Activated CD4-positive, alpha-beta T cell treated with anti-CD3 and anti-CD28 coated beads, Interleukin-10, Interleukin-2, amounts not matched to agents 100 ng/mL and 50 ng/mL, durations not matched to agents 16 hours and 8 hours (primary cell): Measurements from ENCODE around the gene ZC3H18.

Source experiments
- DNase-seq: peaks from one replicate; pipeline ENCODE4 v3.0.0-alpha.2; 2020

The ZC3H18 gene

GRCh38 chr16:88628512-88628974 lies 58.3 kb downstream of the ZC3H18 start:
- DNase-seq, result no peak

DNA sequence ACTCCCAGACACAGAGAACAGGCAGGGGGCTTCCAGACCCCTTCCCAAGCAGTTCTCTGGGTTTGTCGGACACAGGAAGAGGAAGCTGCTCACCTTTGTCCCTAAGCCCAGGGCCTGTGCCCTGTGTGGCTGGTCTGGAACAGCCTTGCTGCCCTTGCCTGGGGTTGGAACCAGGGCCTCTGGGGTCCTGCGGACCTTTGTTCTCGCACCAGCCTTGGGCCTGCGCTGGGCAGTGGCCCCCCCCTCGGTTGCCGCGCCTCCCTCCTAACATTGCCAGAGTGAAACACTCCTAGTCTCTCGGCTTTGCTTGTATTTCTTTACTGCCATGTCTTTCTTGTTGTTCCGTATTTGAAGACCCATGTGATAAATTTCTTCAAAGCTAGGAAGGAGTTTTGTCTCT lies 59.6 kb downstream of the ZC3H18 start:
- DNase-seq, result no peak

GRCh38 chr16:88630433-88630832 lies 60.2 kb downstream of the ZC3H18 start:
- DNase-seq, result no peak

DNA sequence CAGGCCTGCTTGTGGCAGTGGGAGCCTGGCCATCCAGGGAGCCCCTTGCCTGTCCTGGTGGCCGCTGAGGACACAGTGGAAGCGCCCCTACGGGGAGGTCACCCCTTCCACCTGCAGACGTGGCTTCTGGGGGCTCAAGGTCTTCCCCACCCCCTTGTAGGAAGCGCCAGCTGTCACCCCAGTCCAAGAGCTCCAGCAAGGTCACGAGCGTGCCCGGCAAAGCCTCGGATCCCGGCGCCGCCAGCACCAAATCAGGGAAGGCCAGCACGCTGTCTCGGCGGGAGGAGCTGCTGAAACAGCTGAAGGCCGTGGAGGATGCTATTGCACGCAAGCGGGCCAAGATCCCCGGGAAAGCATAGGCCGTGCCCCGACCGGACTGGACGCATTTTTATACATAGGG lies 60.7 kb downstream of the ZC3H18 start:
- DNase-seq, result no peak

- DNase-seq, result no peak
Measured at GRCh38 chr16:88631384-88631783, 61.2 kb downstream of the ZC3H18 start.

- no peak for DNase-seq
Measured at GRCh38 chr16:88631920-88632586, 61.9 kb downstream of the ZC3H18 start.

- no peak for DNase-seq
Measured at GRCh38 chr16:88632587-88632930, 62.4 kb downstream of the ZC3H18 start.

- peak; percentile 66 for DNase-seq
Measured at GRCh38 chr16:88633684-88634140, 63.5 kb downstream of the ZC3H18 start.

- DNase-seq, result peak; percentile 66
Measured at GRCh38 chr16:88634141-88634993, 64.2 kb downstream of the ZC3H18 start.

- DNase-seq, result no peak
Measured at GRCh38 chr16:88634994-88635670, 64.9 kb downstream of the ZC3H18 start.

DNA sequence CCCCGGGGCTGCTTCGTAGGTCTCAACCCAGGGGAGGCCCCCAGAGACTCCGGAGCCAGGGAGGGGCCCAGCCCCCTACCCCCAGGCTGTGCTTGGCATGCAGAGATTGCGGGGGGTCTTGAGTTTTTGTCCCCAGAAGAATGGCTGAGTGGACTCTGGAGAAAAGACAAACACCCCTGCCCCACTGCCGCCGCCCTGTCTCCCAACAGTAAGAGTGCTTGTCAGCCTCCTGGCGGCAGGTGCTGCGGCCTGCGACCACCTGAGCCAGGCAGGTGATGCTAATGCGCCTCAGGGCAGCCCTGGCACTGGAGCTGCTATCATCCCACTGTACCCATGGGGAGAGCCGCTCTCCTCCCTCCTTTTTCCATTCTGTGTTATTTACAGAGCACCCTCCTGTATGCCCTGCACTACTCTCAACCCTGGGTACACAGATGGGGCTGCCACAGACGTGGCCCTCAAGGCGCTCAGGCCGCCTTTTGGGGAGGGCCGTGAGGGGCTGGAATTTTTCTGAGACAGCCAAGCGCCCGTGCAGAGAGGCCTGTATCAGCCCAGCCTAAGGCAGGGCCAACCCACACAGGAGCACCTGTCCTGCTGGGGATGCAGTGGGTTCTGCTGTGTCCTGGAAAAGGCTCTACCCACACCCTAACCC lies 65.6 kb downstream of the ZC3H18 start:
- DNase-seq, result no peak

- DNase-seq, result no peak
Measured at GRCh38 chr16:88636488-88637265, 66.5 kb downstream of the ZC3H18 start.

- DNase-seq, result no peak
Measured at GRCh38 chr16:88638323-88639230, 68.4 kb downstream of the ZC3H18 start, which contains the start of gene IL17C. Gene IL17C, plus strand, starts transcription at chr16:88638572. Its CDS starts 70 bp downstream, at chr16:88638642.

GRCh38 chr16:88639231-88640038 lies 69.2 kb downstream of the ZC3H18 start:
- DNase-seq, result no peak

GRCh38 chr16:88640039-88640495 lies 69.9 kb downstream of the ZC3H18 start:
- DNase-seq, result no peak

- no peak for DNase-seq
Measured at GRCh38 chr16:88640498-88641247, 70.5 kb downstream of the ZC3H18 start.

GRCh38 chr16:88642881-88643643 lies 72.9 kb downstream of the ZC3H18 start:
- no peak for DNase-seq

DNA sequence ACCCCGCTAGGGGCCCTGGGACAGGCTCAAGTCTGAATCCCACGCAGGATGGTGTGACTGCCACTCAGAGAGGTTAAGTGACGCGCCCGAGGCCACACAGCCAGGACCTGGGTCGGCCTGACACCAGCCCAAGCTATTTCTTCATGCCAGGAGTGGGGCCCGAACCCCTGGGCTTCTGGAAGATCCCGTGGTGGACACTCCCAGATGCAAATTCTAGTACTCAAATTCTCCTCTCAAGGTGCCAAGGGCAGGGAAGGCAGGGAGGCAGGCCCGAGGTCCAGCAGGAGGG lies 73.4 kb downstream of the ZC3H18 start:
- DNase-seq, result no peak

GRCh38 chr16:88645455-88645854 lies 75.3 kb downstream of the ZC3H18 start:
- no peak for DNase-seq
